OCI-LY3 (cell line): ENCODE measurements around the gene CHID1.

Experiments used
- EZH2phosphoT487 ChIP-seq: fragments of 200-600 bp; shearing (Covaris generic); IDR thresholded peaks from 2 replicates; pipeline ENCODE4 v1.6.1; 2018; ENCODE audit warnings: antibody characterized with exemption, mixed run types, low read depth
- TF ChIP-seq, protein P1 (sequence below): fragments of 200-600, 300-600 bp; sonication (generic); IDR thresholded peaks from 2 replicates; pipeline ENCODE4 v1.5.1; 2014; ENCODE audit warnings: antibody characterized with exemption, low read length, low read depth

DNA sequence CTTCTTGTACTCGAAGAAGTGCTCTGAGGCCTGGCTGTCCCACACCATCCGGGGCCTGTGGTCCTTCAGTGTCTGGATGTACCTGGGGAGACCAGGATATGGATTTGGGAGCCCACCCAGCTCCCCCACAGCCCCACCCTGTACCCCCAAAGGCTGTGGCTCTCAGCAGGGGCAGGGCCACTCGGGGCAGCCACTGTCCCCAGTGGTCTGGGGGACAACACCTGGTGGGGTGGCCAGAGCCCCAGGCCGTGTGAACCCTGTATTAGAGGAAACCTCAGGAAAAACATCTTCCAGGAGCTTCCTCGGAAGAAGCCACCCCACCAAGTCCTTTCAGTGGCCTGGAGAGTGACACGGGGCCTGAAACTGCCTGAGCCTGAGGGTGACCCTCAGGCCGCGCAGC, 40.2 kb downstream of the CHID1 start:
- TF ChIP-seq, protein P1, sequence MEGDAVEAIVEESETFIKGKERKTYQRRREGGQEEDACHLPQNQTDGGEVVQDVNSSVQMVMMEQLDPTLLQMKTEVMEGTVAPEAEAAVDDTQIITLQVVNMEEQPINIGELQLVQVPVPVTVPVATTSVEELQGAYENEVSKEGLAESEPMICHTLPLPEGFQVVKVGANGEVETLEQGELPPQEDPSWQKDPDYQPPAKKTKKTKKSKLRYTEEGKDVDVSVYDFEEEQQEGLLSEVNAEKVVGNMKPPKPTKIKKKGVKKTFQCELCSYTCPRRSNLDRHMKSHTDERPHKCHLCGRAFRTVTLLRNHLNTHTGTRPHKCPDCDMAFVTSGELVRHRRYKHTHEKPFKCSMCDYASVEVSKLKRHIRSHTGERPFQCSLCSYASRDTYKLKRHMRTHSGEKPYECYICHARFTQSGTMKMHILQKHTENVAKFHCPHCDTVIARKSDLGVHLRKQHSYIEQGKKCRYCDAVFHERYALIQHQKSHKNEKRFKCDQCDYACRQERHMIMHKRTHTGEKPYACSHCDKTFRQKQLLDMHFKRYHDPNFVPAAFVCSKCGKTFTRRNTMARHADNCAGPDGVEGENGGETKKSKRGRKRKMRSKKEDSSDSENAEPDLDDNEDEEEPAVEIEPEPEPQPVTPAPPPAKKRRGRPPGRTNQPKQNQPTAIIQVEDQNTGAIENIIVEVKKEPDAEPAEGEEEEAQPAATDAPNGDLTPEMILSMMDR, result no peak
- no peak for TF ChIP-seq EZH2phosphoT487
